Thymus (tissue), 11 donors: Measurements from ENCODE around the gene STN1. TPM values are rescaled to one million over a fixed set of nuclear protein-coding genes. Genes with fewer than 3 reads are reported as not detected.

Experiments used
- DNase-seq, 9 donors: peaks; one replicate each; pipeline ENCODE4 v3.0.0-alpha.2; 2013; ENCODE audit warnings: low spot score in 9 of 9, low read depth in 6 of 9, missing footprints in 1 of 9
- H3K27ac ChIP-seq, 2 donors: one replicate each; pipeline ENCODE4 v1.5.1; 2013; ENCODE audit warnings: control low read depth in 1 of 2, low read depth in 1 of 2, low read length in 1 of 2, mild to moderate bottlenecking in 1 of 2, moderate library complexity in 1 of 2
- H3K27me3 ChIP-seq, 2 donors: one replicate each; pipeline ENCODE4 v1.5.1; 2013; ENCODE audit warnings: low read length in 1 of 2; ENCODE audit not compliant: control insufficient read depth in 2 of 2, insufficient read depth in 1 of 2
- H3K36me3 ChIP-seq, 2 donors: one replicate each; pipeline ENCODE4 v1.5.1; 2013; ENCODE audit warnings: low read length in 1 of 2, mild to moderate bottlenecking in 1 of 2, moderate library complexity in 1 of 2; ENCODE audit not compliant: control insufficient read depth in 2 of 2, insufficient read depth in 2 of 2
- H3K4me1 ChIP-seq, 2 donors: one replicate each; pipeline ENCODE4 v1.5.1; 2013; ENCODE audit warnings: low read length in 2 of 2; ENCODE audit not compliant: control insufficient read depth in 2 of 2, insufficient read depth in 2 of 2
- H3K4me3 ChIP-seq, 2 donors: one replicate each; pipeline ENCODE4 v1.5.1; 2013; ENCODE audit warnings: low read length in 2 of 2, control low read depth in 1 of 2, mild to moderate bottlenecking in 1 of 2
- H3K9me3 ChIP-seq, 2 donors: one replicate each; pipeline ENCODE4 v1.5.1; 2013; ENCODE audit warnings: low read length in 1 of 2, mild to moderate bottlenecking in 1 of 2; ENCODE audit not compliant: control insufficient read depth in 2 of 2, insufficient read depth in 1 of 2
- WGBS: extraction: QIAGEN DNeasy Blood & Tissue Kit; methylation state at CpG from one replicate; pipeline ENCODE4 v1.1.7; 2013; 5-methylcytosine and 5-hydroxymethylcytosine counted together
- polyA plus RNA-seq: library from polyadenylated mRNA; stranded (reverse); fragments of 200-250 nt; gene quantifications from one replicate; pipeline ENCODE4 v1.2.3, GENCODE V29; 2013
- total RNA-seq: library from RNA; stranded (reverse); fragments of 120-200 nt; gene quantifications from one replicate; pipeline ENCODE4 v1.2.4, GENCODE V29; 2013
- donor health status: healthy.

STN1 gene
- total and polyA plus RNA-seq, 2 donors, result 25.0 to 34.8 TPM

DNA sequence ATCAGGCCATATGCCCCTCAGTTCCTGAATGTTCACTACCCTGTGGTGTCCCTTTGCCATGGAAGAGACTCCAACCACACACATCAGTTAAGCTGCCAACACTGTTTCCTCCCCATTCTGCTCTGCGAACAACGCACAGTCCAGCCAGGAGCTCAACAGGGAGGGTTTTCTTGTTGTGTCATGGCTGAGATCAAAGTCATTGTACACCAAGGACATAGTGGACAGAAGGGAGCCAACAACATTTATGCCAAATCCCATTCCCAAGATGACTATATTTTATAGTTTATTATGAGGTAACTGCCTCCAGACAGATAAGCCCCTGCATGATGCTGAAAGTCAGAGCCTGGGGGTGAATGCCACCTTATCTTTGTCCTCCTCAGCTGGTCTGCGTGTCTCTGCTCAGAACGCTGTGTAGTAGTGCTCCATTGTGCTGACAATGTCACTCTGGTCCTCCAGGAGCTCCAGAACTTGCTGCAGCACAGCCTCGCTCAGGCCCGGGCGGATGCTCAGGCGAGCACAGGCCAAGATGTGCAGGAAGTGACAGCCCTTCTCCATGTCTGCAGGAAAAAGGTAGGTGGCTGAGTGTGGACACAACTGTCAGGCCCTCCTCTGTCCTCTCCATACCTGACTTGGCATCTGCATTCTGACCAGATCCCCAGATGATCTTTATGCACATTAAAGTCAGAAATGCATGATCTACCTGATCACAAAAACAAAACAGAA, 35.5 kb downstream of the STN1 start:
- peaks cover 60 to 76% of the 10 kb centered on the region in 2 donors for H3K36me3 ChIP-seq
- H3K27ac ChIP-seq, result peak overlapping the region in 1 of 2 donors; percentile 30
- no peaks in the 10 kb centered on the region for H3K27me3 ChIP-seq
- no peaks in the 10 kb centered on the region for H3K9me3 ChIP-seq
- no peak overlapping the region for H3K4me3 ChIP-seq
- DNase-seq, result no peak
- WGBS, result 97% methylated on average over 8 of the region's 8 CpGs
- H3K4me1 ChIP-seq, result no peaks in the 10 kb centered on the region

DNA sequence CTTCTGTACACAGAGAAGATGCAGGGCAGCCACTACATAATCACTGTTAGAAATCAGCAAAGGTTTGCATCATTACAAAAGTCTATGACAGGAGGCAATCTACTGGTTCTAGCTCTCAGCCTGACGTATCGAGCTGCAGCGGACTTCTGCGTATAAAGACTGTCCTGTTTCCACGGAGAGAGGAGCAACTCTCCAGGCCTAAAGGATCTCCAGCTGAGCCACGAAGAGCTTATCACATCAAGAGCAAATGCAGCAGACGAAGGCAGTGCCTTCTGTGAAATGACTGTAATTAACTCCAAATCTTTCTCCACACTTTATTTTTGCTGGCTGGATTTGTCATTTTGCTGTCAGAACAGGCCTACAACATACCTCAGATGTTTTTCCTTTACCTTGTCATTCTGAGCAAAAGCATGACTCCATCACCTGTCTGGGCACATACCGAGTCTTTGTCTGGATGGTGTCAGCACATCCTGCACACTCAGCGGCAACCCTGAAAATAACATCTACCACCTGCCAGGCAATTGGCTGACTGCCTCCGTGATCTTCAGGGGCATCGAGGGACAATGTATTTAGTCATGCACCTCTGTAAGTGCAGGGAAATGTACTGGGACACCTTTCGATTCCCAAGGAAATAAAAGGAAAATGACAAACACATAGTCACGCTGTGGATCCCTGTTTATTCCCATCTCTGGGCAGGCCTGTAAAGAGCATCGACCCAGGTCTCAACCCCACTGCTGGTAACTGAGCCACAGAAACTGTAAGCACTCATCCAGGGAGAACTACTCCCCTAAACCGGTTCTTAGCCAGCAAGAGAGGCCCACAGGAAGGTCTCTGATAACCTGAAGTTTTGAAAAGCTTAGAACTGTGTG, 36.3 kb downstream of the STN1 start:
- 94% methylated on average over 15 of the region's 15 CpGs for WGBS
- Histone ChIP-seq H3K4me1 (no peaks in the 10 kb centered on the region), H3K27me3 (no peaks in the 10 kb centered on the region), H3K27ac (peak overlapping the region; percentile 14 to 36), H3K36me3 (peaks cover 54 to 69% of the 10 kb centered on the region in 2 donors), H3K9me3 (no peaks in the 10 kb centered on the region), H3K4me3 (no peak overlapping the region)
- peak in 1 of 9 donors; percentile 27 for DNase-seq

DNA sequence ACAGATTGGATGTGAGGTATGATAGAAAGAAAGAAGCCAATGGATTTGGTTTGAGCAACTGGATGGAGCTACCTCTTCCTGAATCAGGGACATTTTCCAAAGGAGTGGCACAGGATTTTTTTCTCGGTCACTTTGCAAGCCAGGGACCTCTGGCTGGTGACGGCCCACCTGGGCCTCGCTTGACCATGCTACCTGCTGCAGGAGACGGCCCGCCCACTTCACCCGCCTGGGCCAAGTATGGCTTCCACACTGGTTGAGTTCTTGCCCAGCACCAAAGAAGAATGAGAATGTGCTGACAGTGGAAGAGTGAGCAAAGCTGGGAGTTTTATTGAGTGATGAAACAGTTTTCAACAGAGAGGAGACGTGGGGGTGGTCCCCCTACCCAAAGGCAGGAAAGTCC, 38.2 kb downstream of the STN1 start:
- H3K27ac ChIP-seq, result no peak overlapping the region
- no peak overlapping the region for H3K4me3 ChIP-seq
- no peak for DNase-seq
- 98% methylated on average over 7 of the region's 7 CpGs for WGBS
- H3K4me1 ChIP-seq, result no peaks in the 10 kb centered on the region
- no peaks in the 10 kb centered on the region for H3K27me3 ChIP-seq
- H3K36me3 ChIP-seq, result peaks cover 47 to 61% of the 10 kb centered on the region in 2 donors
- H3K9me3 ChIP-seq, result no peaks in the 10 kb centered on the region

DNA sequence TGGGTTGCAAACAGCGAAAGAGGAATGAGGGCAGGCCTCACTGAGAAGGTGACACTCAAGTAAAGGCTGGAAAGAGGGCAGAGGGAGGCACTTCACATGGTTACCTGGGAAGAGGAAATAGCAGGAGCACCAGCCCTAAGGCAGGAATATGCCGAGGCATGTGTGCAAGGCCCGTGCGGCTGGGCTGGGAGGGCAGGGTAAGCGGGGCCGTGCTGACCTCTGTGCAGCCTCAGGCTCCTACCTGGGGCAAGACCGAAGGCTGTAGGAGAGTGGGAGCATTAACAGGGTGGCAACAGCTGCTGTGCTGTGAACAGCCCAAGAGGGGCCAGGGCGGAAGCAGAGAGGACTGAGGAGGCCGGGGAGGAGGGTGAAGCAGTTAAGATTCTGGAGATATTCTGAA, 38.6 kb downstream of the STN1 start:
- H3K4me3 ChIP-seq, result no peak overlapping the region
- H3K27me3 ChIP-seq, result no peaks in the 10 kb centered on the region
- H3K9me3 ChIP-seq, result no peaks in the 10 kb centered on the region
- 94% methylated on average over 9 of the region's 9 CpGs for WGBS
- H3K4me1 ChIP-seq, result no peaks in the 10 kb centered on the region
- peaks cover 43 to 57% of the 10 kb centered on the region in 2 donors for H3K36me3 ChIP-seq
- H3K27ac ChIP-seq, result no peak overlapping the region
- no peak for DNase-seq

DNA sequence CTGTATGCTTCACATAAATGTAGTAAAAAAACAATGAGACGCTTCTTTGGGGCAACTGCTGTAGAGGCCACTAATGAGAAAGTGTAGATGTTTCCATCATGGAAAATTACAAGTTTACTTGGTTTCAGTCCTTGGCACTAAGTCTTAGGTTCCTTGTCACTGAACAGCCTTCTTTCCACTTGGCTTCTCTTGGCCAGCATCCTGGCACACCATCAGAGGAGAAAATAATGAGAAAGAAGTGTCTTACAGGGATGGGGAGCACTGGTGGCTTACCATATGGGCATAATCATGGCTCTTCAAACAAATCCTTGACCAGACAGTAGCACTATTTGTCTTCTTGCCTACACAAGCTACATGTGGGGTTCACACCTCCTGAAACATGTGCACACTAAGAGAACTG, 40.1 kb downstream of the STN1 start:
- Histone ChIP-seq H3K36me3 (peaks cover 47% of the 10 kb centered on the region in 2 donors), H3K9me3 (no peaks in the 10 kb centered on the region), H3K27me3 (no peaks in the 10 kb centered on the region), H3K4me1 (no peaks in the 10 kb centered on the region), H3K4me3 (no peak overlapping the region), H3K27ac (no peak overlapping the region)
- no peak for DNase-seq
- WGBS, result 94% methylated on average over 1 of the region's 1 CpG

DNA sequence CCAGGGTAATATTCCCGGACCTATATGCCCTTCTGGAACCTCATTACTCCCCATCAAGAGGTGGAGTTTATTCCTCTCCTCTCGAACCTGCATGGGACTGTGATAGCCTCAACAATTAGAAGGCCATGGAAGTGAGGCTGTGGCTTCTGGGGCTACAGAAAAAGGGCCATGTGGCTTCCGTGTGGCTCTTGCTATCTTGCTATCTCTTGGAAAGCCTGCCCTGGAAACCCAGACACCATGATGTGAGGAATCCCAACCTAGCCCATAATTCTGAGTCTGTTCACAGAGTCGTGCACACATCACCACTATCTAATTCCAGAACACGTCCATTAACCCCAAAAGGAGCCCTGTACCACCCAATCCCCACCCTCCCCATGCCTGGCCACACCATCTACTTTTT, 41.8 kb downstream of the STN1 start:
- WGBS, result 97% methylated on average over 5 of the region's 5 CpGs
- Histone ChIP-seq H3K4me1 (no peaks in the 10 kb centered on the region), H3K36me3 (peaks cover 33 to 37% of the 10 kb centered on the region in 2 donors)

DNA sequence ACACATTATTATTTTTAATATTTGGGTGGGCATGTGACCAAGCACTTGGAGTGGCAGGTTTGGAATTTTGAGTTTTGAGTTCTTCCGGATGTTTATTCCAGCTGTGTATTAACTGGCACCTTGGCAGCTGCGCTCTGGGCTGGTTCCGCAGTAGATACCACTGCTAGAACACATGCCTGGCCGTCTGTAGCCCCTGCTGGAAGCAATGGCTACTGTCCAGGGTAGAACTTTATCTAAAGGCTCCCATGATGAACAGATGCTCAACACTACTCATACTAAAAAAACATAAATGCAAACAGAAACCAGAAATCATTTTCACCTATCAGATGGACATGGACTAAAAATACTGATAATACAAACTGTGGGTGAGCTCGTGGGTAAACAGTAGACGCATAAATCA, 43.3 kb downstream of the STN1 start:
- no peak for DNase-seq
- Histone ChIP-seq H3K4me3 (no peak overlapping the region), H3K27ac (no peak overlapping the region), H3K36me3 (peaks cover 20 to 28% of the 10 kb centered on the region in 2 donors), H3K4me1 (no peaks in the 10 kb centered on the region), H3K9me3 (no peaks in the 10 kb centered on the region), H3K27me3 (no peaks in the 10 kb centered on the region)
- 97% methylated on average over 6 of the region's 6 CpGs for WGBS

More for the DNA sequence above, 41.8 kb downstream of the STN1 start:
- Histone ChIP-seq H3K9me3 (no peaks in the 10 kb centered on the region), H3K27me3 (no peaks in the 10 kb centered on the region), H3K4me3 (no peak overlapping the region), H3K27ac (no peak overlapping the region)
- no peak for DNase-seq

DNA sequence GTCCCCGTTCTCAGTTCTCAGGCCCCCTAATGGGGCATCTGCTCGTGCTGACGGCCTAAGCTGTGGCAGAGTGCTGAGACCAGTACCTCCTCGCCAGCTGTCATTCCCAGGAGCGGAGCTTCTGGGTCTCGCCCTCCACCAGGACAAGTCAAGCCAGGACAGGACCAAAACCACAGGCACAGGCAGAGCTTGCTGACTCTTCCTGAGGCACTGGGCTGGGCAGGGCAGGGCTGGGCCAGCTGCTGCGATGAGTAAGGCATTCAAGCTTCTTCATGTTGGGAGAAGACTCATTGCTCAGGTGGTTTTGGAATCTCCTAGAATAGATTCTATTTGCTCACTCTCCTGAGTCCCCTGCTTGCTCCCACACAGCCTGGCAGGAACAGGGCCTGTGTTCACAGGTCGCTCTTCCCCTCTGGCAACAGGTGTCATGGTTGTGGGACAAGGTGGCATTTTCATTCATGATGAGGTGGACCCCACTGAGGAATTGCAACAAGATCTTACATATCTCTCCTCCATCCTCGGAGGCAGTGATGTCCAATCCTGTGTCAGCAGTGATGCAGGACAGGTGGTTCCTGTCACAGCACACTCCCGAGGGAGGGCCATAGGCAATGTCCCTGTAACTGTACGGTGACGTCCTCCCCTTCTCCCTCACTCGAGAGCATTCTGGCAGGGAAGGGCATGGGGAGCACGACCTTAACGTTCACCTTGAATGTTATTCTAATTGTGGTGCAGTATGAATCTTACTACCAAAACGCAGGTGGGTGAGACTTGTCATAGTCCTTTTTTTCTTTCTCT, 45.6 kb downstream of the STN1 start:
- Histone ChIP-seq H3K9me3 (no peaks in the 10 kb centered on the region), H3K4me3 (no peak overlapping the region), H3K4me1 (no peaks in the 10 kb centered on the region), H3K36me3 (peaks cover 2 to 11% of the 10 kb centered on the region in 2 donors), H3K27ac (peak overlapping the region in 1 of 2 donors; percentile 60), H3K27me3 (no peaks in the 10 kb centered on the region)
- no peak for DNase-seq
- WGBS, result 94% methylated on average over 16 of the region's 16 CpGs
